Stimulated activated naive CD8-positive, alpha-beta T cell treated with anti-CD3 and anti-CD28 coated beads, Interleukin-15, Interleukin-2, amounts not matched to agents 100 ng/mL and 50 ng/mL, for 24 hours (primary cell): ENCODE results near the gene ANKS1B.

Source experiments
- H3K27ac Mint-ChIP-seq: one replicate; pipeline ENCODE4 v1.8.0; 2021; ENCODE audit warnings: mild to moderate bottlenecking, mixed read lengths
- H3K27me3 Mint-ChIP-seq: one replicate; pipeline ENCODE4 v1.8.0; 2021; ENCODE audit warnings: mixed read lengths
- H3K36me3 Mint-ChIP-seq: one replicate; pipeline ENCODE4 v1.8.0; 2021; ENCODE audit warnings: low read depth, mixed read lengths
- H3K4me1 Mint-ChIP-seq: one replicate; pipeline ENCODE4 v1.8.0; 2021; ENCODE audit warnings: low read depth, mixed read lengths
- H3K4me3 Mint-ChIP-seq: one replicate; pipeline ENCODE4 v1.8.0; 2021; ENCODE audit warnings: mild to moderate bottlenecking, mixed read lengths
- H3K9me3 Mint-ChIP-seq: one replicate; pipeline ENCODE4 v1.8.0; 2021; ENCODE audit warnings: mixed read lengths

Gene ANKS1B

DNA sequence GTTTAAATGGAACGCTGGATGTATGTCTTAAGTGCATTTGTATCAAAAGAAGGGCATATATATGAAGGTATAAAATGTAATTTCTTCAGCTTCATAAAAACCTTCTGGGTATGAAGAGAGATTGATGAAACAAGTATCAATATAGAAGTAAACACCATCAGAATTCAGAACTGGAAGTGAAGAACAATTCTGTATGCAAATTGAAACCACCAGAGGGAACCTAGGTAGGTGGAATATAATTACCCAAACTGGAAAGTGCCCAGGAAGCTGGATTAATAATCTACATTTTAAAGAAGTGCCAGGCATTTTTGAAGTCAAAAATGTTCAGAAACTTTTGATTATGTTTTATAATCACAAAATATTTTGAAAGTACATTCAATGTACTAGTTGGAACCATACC is 673.4 kb downstream of the ANKS1B start:
- H3K36me3 Mint-ChIP-seq: no peaks in the 10 kb centered on the region

DNA sequence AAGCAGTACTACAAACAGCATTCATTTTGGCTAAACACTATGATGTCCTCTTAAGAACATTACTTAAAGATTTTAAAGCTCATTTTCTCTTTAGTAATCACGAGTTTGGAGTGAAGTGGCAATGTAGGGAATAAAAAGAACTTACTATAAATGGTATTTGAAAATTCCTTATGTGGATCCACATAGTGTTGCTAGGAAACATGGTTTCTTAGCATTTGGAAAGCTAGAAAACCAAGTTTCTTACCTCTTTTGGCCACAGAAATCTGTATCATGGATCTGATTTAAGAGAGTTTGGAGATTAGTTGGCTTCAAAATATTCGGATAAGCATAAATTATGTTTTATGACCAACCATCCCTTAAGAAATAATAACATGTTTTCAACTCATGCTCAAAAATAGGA is 674.9 kb downstream of the ANKS1B start:
- Mint-ChIP-seq H3K4me3 (no peak overlapping the region), H3K27ac (no peak overlapping the region), H3K36me3 (no peaks in the 10 kb centered on the region), H3K27me3 (no peaks in the 10 kb centered on the region), H3K9me3 (peaks cover 8% of the 10 kb centered on the region), H3K4me1 (no peaks in the 10 kb centered on the region)

More for the DNA sequence above, 673.4 kb downstream of the ANKS1B start:
- Mint-ChIP-seq H3K27ac (no peak overlapping the region), H3K4me1 (no peaks in the 10 kb centered on the region), H3K27me3 (no peaks in the 10 kb centered on the region), H3K4me3 (no peak overlapping the region), H3K9me3 (peaks cover 6% of the 10 kb centered on the region)

DNA sequence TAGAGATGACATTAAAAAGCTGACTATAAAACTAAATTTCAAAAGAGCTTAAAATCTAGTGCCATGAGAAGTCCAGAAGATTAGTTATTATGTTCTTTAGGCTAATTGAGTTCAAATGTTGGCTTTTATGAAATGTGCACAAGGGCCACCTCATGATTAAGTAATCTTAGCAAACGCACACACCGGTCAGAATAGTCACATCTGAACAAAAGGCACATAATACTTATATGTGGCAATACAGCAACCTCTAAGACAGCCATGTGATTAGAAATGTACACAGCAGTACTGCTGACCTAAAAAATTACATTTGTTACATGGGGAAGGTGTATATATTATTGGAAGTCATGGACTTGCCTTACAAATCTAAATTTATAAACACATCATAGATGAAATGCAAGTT is 681.9 kb downstream of the ANKS1B start:
- Mint-ChIP-seq H3K4me3 (no peak overlapping the region), H3K27ac (no peak overlapping the region), H3K9me3 (peaks cover 3% of the 10 kb centered on the region), H3K27me3 (no peaks in the 10 kb centered on the region), H3K36me3 (no peaks in the 10 kb centered on the region), H3K4me1 (no peaks in the 10 kb centered on the region)

DNA sequence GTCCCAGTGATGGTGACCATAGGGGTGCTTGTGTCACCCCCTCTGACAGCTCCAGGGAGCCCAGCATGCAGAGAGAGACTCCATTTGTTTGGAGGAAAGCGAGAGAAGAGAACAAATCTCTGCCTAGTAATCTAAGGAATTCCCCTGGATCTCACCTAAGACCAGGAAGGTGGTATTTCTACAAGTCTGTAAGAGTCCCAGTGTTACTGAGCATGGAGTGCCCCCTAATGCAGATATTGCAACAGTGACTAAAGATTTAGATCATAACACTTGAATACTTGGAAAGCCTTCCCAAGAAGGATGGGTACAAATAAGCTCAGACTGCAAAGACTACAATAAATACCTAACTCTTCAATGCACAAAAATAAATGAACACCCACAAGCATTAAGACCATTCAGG is 697.6 kb downstream of the ANKS1B start:
- Mint-ChIP-seq H3K36me3 (no peaks in the 10 kb centered on the region), H3K4me1 (no peaks in the 10 kb centered on the region), H3K9me3 (peaks cover 21% of the 10 kb centered on the region), H3K4me3 (no peak overlapping the region), H3K27me3 (no peaks in the 10 kb centered on the region), H3K27ac (no peak overlapping the region)

DNA sequence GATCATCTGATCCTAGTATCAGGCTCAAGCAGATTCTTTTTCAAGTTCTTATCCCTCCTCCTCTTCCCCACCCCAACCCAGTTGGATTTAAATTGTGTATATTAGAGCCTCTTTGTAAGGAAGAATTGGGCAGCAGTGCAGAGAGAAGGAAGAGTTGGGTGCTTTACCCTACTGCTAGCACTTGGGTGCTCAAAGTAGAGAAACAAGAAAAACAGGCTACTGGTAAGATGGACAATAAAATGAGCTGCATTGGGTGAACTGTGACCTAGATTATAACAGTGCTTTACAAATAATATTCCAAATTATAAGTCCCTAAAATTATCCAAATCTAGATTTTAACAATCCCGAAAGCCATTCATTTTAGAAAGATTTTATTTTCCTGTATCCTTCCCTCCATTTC is 700.6 kb downstream of the ANKS1B start:
- H3K9me3 Mint-ChIP-seq: peaks cover 7% of the 10 kb centered on the region
- no peaks in the 10 kb centered on the region for H3K36me3 Mint-ChIP-seq
- no peak overlapping the region for H3K27ac Mint-ChIP-seq
- H3K4me3 Mint-ChIP-seq: no peak overlapping the region
- H3K4me1 Mint-ChIP-seq: no peaks in the 10 kb centered on the region
- H3K27me3 Mint-ChIP-seq: no peaks in the 10 kb centered on the region

DNA sequence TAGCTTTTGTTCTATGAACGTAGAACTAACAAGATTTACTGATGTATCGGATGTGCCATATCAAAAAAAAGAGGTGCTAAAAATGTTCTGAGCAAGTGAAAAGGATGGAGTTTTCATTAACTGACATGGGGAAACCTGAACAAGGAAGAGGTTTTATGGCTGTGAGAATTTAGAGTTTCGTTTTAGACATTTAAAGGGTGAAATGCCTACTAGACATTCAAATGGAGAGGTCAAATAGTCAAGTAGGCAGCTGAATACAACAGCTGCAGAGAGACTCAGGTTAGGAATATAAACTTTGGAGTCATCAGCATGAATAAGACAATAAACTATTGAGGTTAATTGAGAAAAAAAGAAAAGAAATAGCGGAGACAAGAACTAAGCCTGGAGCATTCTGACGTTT is 702.1 kb downstream of the ANKS1B start:
- Mint-ChIP-seq H3K27me3 (no peaks in the 10 kb centered on the region), H3K9me3 (no peaks in the 10 kb centered on the region), H3K27ac (no peak overlapping the region), H3K36me3 (no peaks in the 10 kb centered on the region), H3K4me1 (no peaks in the 10 kb centered on the region), H3K4me3 (no peak overlapping the region)

DNA sequence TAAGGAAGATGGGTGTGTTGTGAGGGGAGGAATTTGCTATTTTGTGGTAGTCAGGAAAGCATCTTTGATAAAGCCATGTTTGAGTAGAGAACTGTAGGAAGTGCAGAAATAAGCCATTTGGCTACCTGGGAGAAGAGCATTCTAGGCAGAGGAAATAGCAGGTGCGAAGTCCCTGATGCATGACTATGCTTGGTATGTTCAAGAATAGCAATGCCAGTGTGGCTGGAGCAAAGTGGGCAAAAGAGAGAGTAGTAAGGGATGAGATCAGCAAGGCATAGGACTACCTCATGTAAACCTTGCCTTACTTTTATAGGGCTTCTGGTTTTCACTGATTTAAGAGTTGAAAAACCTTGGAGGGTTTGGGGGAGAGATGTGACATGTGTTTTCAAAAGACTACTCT is 702.6 kb downstream of the ANKS1B start:
- H3K4me3 Mint-ChIP-seq: no peak overlapping the region
- H3K27ac Mint-ChIP-seq: no peak overlapping the region
- no peaks in the 10 kb centered on the region for H3K4me1 Mint-ChIP-seq
- H3K36me3 Mint-ChIP-seq: no peaks in the 10 kb centered on the region
- H3K9me3 Mint-ChIP-seq: peaks cover 2% of the 10 kb centered on the region
- no peaks in the 10 kb centered on the region for H3K27me3 Mint-ChIP-seq

DNA sequence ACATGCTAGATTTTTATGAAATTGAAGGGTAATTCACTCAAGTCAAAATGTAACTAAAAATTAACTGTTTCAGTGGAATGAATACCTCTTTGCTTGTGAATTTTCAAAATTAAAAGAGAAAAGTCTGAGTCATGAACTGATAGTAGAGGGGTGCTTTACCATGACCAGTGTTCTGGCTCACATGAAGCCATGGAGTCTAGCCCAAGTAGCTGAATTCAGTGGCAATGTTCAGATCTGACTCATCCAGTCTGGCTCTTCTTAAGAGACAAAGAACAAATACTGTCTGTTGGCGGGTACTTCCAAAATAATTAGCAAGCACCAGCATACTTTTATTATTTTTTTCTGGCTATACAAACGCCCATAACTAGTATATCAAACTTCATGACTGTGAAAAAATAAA is 703.5 kb downstream of the ANKS1B start:
- H3K4me3 Mint-ChIP-seq: no peak overlapping the region
- H3K27ac Mint-ChIP-seq: no peak overlapping the region
- H3K4me1 Mint-ChIP-seq: no peaks in the 10 kb centered on the region
- H3K9me3 Mint-ChIP-seq: peaks cover 4% of the 10 kb centered on the region
- H3K27me3 Mint-ChIP-seq: no peaks in the 10 kb centered on the region
- H3K36me3 Mint-ChIP-seq: no peaks in the 10 kb centered on the region

DNA sequence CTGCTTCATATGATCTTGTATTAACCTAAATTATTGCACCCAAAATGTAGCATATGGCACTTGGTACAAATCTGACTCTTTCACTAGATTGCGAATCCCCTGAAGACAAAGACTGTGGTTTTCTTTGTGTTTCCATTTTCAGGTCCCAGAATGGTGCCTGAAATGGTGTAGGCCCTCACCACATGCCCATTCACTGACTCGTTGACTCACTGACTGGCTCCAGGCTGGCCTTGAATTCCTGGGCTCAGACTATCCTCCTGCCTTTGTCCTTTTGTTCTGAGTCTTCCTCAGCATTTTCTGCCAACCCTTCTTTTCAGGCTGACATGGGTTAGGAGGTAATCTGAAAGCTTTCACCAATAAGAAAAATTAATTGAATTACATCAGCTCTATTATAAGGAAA is 705.8 kb downstream of the ANKS1B start:
- no peaks in the 10 kb centered on the region for H3K36me3 Mint-ChIP-seq
- no peaks in the 10 kb centered on the region for H3K27me3 Mint-ChIP-seq
- no peaks in the 10 kb centered on the region for H3K4me1 Mint-ChIP-seq
- H3K4me3 Mint-ChIP-seq: no peak overlapping the region
- no peak overlapping the region for H3K27ac Mint-ChIP-seq
- H3K9me3 Mint-ChIP-seq: peaks cover 17% of the 10 kb centered on the region

DNA sequence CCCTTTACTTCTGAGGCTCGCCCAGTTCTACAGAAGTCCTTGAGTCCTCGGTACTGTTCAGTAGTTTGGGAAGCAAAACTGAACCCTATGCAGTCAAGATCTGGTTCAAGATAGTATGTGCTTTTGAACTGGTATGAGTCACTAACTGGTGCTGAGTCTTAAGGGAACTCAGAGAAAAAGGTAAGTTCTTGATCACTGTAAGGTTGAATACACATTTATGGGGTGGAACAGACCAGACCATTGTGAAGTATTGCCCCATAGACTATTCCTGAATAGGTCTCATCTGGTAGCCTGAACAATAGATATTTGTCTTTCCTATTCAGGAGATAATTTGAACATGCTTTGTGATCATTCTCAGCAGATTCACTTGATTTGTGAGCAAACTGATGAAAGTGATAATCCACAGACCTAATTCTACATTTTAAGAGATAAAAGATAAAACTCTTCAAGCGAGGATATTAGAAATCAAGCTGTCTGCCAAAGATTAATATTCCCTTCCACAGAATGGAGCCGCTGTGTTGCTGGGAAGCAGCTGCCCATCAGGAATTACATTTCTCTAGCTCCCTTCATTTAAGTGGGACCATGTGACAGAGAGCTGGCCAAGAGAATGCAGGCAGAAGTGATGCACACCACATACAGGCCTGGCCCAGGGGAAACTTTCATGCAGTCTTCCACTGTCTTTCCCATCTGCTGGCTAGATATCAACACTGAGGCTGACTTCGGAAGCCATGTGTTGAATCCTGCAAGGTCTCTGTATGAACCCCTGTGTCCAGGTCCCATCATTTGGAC is 707.0 kb downstream of the ANKS1B start:
- Mint-ChIP-seq H3K4me1 (no peaks in the 10 kb centered on the region), H3K4me3 (no peak overlapping the region), H3K27ac (no peak overlapping the region), H3K27me3 (no peaks in the 10 kb centered on the region), H3K9me3 (peaks cover 17% of the 10 kb centered on the region), H3K36me3 (no peaks in the 10 kb centered on the region)

DNA sequence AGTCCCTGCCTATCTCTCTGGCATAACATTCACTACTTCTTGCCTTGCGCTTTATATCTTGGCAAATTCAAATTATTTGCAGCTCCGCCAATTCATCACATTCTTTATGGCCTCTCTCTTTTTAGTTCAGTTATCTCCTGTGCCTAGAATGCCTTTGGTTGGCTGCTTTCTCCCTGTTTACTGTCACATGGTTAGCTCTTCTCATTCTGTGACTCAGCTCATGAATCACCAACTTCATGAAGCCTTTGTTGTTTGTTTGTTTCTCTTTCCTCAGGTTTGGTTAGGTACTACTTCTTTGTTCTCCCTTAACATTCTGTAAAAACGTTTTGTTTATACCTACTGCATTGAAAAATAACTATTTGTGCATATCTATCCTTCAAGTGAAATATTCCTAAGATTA is 713.7 kb downstream of the ANKS1B start:
- Mint-ChIP-seq H3K27ac (no peak overlapping the region), H3K9me3 (peaks cover 26% of the 10 kb centered on the region), H3K36me3 (no peaks in the 10 kb centered on the region), H3K27me3 (no peaks in the 10 kb centered on the region), H3K4me1 (no peaks in the 10 kb centered on the region), H3K4me3 (no peak overlapping the region)

DNA sequence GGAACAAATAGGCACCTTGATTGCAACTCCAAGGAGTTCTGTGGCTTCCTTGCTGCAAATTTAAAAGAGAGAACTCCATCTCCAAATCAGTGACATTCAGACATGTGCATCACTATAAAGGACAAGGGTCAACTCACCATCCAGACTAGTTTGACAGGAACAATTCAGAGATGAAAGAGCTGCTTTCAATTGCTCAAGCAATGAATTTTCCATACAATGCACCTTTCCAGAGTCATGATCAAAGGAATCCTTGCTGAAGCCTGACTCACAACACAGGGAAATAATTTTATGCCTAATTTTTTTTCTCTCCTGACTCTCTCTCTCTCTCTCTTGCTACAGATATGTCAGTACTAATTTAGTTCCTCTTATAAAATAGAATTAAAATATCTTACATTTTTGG is 717.7 kb downstream of the ANKS1B start:
- Mint-ChIP-seq H3K27me3 (no peaks in the 10 kb centered on the region), H3K4me3 (no peak overlapping the region), H3K36me3 (no peaks in the 10 kb centered on the region), H3K4me1 (no peaks in the 10 kb centered on the region), H3K27ac (no peak overlapping the region), H3K9me3 (peaks cover 19% of the 10 kb centered on the region)

DNA sequence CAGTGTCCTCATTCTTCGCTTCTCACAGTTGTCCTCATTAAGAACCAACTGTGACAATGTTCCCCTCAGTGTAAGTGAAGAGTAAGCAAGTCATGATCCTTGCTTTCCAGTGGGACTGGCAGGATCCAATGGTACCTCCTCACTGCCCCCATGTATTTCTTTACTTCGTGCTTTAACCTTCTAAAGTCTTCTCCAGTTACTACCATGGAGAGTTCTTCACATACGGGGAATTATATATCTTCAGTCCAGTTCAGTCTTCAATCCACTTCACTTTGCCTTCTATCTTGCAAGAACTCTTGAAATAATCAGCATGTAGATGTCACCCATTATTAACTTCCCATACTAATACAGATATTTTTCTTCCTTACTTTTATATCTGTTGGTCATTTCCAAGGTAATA is 719.1 kb downstream of the ANKS1B start:
- H3K9me3 Mint-ChIP-seq: peaks cover 10% of the 10 kb centered on the region
- H3K36me3 Mint-ChIP-seq: no peaks in the 10 kb centered on the region
- no peak overlapping the region for H3K27ac Mint-ChIP-seq
- no peaks in the 10 kb centered on the region for H3K4me1 Mint-ChIP-seq
- H3K27me3 Mint-ChIP-seq: no peaks in the 10 kb centered on the region
- no peak overlapping the region for H3K4me3 Mint-ChIP-seq

DNA sequence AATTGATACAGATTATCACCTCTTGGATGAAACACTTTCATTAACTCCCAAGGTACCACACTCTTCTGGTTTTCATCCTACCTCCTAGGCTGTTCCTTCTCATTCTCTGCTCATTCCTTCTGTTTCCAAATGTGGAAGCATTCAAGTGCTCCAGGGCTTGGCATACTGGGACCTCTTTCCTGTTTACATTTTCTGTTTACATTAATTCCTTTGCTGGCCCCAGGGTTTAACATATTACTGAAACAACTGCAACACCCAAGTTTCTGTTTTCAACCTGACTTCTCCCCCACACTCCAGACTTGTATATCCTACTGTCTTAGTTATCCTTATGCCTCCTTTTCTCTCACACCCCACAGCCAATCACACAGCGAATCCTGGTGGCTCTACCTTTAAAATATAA is 723.5 kb downstream of the ANKS1B start:
- no peaks in the 10 kb centered on the region for H3K27me3 Mint-ChIP-seq
- H3K36me3 Mint-ChIP-seq: no peaks in the 10 kb centered on the region

DNA sequence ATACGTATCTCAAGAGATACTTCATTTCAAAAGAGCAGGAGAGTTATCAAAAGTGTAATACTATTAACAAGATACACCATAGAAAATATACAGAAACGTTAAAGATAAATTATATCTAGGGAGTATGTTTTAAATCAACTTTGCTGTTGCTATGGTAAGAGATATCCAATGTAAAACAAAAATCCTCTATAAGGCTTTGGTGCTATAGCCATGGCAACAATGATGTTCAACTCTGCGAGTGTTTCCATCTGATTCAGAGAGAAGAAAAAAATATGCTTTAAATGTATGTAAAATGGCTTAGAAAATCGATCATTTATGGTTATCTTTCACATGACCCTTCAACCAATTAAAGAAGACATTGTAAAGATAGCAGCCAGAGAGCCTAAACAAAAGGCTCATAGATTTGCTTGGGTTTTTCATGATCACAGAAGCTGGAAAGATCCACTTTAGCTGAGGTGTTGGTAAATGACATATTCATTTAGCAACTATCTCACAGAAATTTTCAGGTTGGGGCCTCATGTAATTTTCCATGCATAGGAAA is 724.2 kb downstream of the ANKS1B start:
- Mint-ChIP-seq H3K27me3 (no peaks in the 10 kb centered on the region), H3K9me3 (peaks cover 9% of the 10 kb centered on the region), H3K27ac (no peak overlapping the region), H3K36me3 (no peaks in the 10 kb centered on the region), H3K4me3 (no peak overlapping the region), H3K4me1 (no peaks in the 10 kb centered on the region)

More for the DNA sequence above, 723.5 kb downstream of the ANKS1B start:
- Mint-ChIP-seq H3K27ac (no peak overlapping the region), H3K9me3 (peaks cover 9% of the 10 kb centered on the region), H3K4me1 (no peaks in the 10 kb centered on the region), H3K4me3 (no peak overlapping the region)
